Measurements from ENCODE around the gene SPTBN2. TPM values are rescaled to one million over a fixed set of nuclear protein-coding genes. Genes with fewer than 3 reads are reported as not detected.

SPTBN2 gene
- total and polyA plus RNA-seq, 8 donors: 7.5 to 26.4 (median 9.0) TPM

GRCh38 chr11:66762088-66762487 lies 33.1 kb upstream of the SPTBN2 start:
- H3K27ac ChIP-seq: no peak overlapping the region
- no peak for ATAC-seq
- no peaks in the 10 kb centered on the region for H3K9me3 ChIP-seq
- DNase-seq: no peak
- H3K36me3 ChIP-seq: peaks cover 0 to 4% of the 10 kb centered on the region in 2 donors
- H3K4me3 ChIP-seq: no peak overlapping the region
- TF ChIP-seq CTCF (IDR thresholded peaks at IDR 0.05): no peak
- intact Hi-C loops (cut with DNase I): no loop called here
- H3K4me1 ChIP-seq: no peaks in the 10 kb centered on the region
- no peaks in the 10 kb centered on the region for H3K27me3 ChIP-seq

GRCh38 chr11:66752148-66752547 lies 23.1 kb upstream of the SPTBN2 start:
- Histone ChIP-seq H3K27ac (no peak overlapping the region), H3K36me3 (no peaks in the 10 kb centered on the region), H3K4me1 (no peaks in the 10 kb centered on the region), H3K9me3 (no peaks in the 10 kb centered on the region), H3K27me3 (no peaks in the 10 kb centered on the region), H3K4me3 (no peak overlapping the region)
- ATAC-seq (no peak), DNase-seq (no peak)
- no peak for TF ChIP-seq CTCF (IDR thresholded peaks at IDR 0.05)
- intact Hi-C loops (cut with DNase I): no loop called here

DNA sequence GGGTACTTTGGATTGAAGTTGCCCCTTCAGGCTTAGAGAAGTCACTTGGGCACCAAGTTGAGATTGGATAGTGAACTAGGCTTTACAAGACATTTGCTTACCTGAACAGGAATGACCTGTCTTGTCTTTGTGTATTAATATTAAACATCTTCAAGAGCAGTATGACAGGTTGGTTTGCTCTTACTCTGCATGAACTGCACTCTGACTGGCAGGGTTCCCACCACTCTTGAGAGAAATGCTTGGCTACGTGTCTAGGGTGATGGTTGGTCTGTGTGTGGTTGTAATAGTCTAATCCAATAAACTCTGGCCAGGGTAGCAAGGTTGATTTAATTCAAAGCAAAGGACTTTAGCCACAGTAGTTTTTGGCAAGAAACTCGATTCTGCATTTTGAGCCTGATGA lies 20.1 kb upstream of the SPTBN2 start:
- Histone ChIP-seq H3K4me3 (no peak overlapping the region), H3K27ac (no peak overlapping the region), H3K36me3 (no peaks in the 10 kb centered on the region), H3K9me3 (no peaks in the 10 kb centered on the region), H3K27me3 (no peaks in the 10 kb centered on the region), H3K4me1 (peaks cover 3 to 8% of the 10 kb centered on the region in 2 donors)
- TF ChIP-seq CTCF (IDR thresholded peaks at IDR 0.05): no peak
- ATAC-seq (peak; percentile 47), DNase-seq (peak in 2 of 4 donors; percentile 52 to 61)
- intact Hi-C loops (cut with DNase I): no loop called here

GRCh38 chr11:66747480-66747879 lies 18.5 kb upstream of the SPTBN2 start:
- no peaks in the 10 kb centered on the region for H3K9me3 ChIP-seq

More at GRCh38 chr11:66747480-66747879, 18.5 kb upstream of the SPTBN2 start:
- no peak overlapping the region for H3K4me3 ChIP-seq
- TF ChIP-seq CTCF (IDR thresholded peaks at IDR 0.05): no peak
- H3K27ac ChIP-seq: no peak overlapping the region
- ATAC-seq (no peak), DNase-seq (no peak)
- intact Hi-C loops (cut with DNase I): no loop called here
- no peaks in the 10 kb centered on the region for H3K27me3 ChIP-seq
- no peaks in the 10 kb centered on the region for H3K36me3 ChIP-seq
- H3K4me1 ChIP-seq: peaks cover 3 to 15% of the 10 kb centered on the region in 2 donors
